Fibroblast of the aortic adventitia (primary cell): ENCODE measurements around the gene AP1G2. TPM values are rescaled to one million over a fixed set of nuclear protein-coding genes. Genes with fewer than 3 reads are reported as not detected.
"Not testable (repeated sequence)": the region's sequence is repeated elsewhere in the genome, so short reads cannot be mapped to it uniquely, and the experiment has no call there.

Experiments
- DNase-seq: peaks from one replicate; pipeline ENCODE4 v3.0.0-alpha.2; 2010; ENCODE audit warnings: low read depth
- H3K4me3 ChIP-seq: 2 replicates; pipeline ENCODE4 v1.5.1; 2011; ENCODE audit warnings: low read depth, mild to moderate bottlenecking, control low read depth, low read length, moderate library complexity
- total RNA-seq: library from RNA; depleted of rRNA; stranded (reverse); fragments of >200 nt; gene quantifications from 2 replicates; pipeline ENCODE4 v1.2.3, GENCODE V29; 2012; ENCODE audit warnings: low replicate concordance
- TF ChIP-seq, protein P1 (sequence below): IDR thresholded peaks from 2 replicates; pipeline ENCODE4 v1.5.1; 2011; ENCODE audit warnings: mild to moderate bottlenecking, low read length, control low read depth, inconsistent platforms; ENCODE audit not compliant: insufficient read depth

AP1G2 gene
- total RNA-seq, 1 donor, result 4.0 TPM

DNA sequence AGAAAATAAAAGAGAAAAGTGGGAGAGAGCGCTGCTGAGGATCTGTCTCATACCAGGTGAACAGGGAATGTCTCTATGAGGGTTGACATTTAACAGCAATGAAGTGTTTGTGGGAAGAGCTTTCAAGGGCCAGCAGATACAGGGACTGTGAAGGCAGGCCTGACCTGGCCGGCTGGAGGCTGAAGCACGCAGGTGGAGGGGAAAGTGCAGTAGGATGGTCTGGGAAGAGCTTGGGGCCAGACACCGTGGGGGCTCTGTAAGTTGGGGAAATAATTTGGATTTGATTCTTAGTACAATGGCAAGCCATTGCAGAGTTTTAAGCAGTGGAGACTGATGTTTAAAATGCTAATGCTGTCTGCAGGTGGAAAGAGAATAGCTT, 44.8 kb upstream of the AP1G2 start:
- DNase-seq, result no peak
- TF ChIP-seq, protein P1, sequence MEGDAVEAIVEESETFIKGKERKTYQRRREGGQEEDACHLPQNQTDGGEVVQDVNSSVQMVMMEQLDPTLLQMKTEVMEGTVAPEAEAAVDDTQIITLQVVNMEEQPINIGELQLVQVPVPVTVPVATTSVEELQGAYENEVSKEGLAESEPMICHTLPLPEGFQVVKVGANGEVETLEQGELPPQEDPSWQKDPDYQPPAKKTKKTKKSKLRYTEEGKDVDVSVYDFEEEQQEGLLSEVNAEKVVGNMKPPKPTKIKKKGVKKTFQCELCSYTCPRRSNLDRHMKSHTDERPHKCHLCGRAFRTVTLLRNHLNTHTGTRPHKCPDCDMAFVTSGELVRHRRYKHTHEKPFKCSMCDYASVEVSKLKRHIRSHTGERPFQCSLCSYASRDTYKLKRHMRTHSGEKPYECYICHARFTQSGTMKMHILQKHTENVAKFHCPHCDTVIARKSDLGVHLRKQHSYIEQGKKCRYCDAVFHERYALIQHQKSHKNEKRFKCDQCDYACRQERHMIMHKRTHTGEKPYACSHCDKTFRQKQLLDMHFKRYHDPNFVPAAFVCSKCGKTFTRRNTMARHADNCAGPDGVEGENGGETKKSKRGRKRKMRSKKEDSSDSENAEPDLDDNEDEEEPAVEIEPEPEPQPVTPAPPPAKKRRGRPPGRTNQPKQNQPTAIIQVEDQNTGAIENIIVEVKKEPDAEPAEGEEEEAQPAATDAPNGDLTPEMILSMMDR, result no peak
- H3K4me3 ChIP-seq, result no peak overlapping the region

DNA sequence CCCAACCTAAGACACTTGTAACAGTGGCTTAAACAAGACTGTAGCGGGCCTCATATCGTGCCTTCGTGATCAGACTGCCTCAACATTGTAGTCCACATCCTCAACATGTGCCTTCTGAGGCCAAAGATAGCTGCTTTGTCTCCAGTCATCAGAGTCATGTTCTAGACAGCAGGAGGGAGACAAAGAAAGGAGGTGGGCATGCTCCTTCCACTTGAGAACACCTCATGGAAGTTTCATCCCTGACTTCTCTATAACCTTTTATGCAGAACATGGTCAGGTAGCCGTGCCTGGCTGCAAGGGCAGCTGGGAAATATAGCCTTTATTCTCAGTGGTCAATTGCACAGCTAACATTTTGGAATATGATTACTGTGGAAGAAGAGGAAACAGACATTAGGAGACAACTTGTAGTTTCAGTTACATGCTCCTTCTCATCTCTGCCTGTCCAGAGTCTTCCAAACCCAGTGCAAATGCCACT, 43.3 kb upstream of the AP1G2 start:
- H3K4me3 ChIP-seq, result no peak overlapping the region
- TF ChIP-seq, protein P1, result no peak
- no peak for DNase-seq

DNA sequence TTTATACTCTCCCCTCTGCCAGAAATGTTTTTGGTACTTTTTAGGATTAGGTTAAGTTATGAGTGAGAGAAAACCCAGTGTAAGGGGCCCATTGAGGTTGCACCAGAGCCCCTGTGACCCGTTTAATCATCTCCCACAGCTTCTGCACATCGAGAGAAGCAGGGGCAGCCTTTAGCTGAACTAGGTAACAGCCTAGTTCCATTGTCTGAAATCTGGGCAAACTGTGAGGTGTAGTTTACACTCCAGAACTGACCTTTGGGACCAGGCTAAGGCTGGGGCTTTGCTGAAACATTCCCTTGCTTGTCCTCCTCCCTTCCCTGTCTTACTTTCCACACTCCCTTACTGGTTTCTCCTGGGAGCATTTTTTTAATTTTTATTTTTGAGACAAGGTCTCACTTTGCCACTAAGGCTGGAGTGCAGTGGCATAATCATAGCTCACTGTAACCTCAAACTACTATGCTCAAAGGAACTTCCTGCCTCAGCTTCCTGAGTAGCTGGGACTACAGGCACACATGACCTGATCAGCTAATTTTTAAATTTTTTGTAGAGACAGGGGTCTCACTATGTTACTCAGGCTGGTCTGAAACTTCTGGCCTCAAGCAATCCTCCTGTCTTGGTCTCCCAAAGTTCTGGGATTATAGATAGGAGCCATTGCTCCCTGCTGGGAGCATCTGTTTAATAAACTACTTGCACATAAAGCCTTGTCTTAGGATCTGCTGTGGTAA, 42.7 kb upstream of the AP1G2 start:
- no peak overlapping the region for H3K4me3 ChIP-seq
- TF ChIP-seq, protein P1, result no peak
- DNase-seq, result no peak

DNA sequence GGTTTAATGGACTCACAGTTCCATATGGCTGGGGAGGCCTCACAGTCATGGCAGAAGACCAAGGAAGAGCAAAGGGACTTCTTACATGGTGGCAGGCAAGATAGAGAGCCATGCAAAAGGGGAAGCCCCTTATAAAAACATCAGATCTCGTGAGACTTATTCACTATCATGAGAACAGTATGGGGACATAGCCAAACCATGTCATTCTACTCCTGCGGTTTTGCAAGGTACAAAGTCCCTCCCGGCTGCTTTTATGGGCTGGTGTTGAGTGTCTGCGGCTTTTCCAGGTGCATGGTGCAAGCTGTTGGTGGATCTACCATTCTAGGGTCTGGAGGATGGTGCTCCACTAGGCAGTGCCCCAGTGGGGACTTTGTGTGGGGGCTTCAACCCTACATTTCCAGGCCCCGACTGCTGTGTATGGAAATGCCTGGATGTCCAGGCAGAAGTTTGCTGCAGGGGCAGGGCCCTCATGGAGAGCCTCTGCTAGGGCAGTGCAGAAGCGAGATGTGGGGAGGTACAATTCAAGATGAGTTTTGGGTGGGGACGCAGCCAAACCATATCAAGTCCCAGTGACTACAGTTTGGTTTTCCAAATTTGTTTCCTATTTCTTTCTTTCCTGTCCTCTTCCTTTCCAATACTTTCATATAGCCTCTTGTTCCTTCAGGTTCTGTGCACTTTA, 42.0 kb upstream of the AP1G2 start:
- not testable (repeated sequence) for H3K4me3 ChIP-seq, DNase-seq

DNA sequence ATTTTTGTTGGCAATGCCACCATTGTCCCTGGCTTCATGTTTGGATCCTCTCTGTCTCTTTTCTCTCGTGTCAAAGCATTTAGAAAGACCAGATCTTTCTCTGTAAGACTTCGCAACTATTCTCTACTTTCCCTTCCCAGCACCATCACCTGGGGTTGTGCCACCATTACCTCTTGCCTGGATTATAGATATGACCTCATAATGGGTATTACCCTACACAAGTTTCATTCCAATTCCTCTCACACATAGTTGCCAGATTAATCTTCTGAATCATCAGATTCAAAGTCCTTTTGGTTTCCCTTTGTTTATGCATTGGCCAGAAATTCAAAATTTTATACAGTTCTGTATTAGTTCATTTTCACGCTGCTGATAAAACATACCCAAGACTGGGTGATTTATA, 41.4 kb upstream of the AP1G2 start:
- TF ChIP-seq, protein P1, result no peak
- no peak overlapping the region for H3K4me3 ChIP-seq
- no peak for DNase-seq

DNA sequence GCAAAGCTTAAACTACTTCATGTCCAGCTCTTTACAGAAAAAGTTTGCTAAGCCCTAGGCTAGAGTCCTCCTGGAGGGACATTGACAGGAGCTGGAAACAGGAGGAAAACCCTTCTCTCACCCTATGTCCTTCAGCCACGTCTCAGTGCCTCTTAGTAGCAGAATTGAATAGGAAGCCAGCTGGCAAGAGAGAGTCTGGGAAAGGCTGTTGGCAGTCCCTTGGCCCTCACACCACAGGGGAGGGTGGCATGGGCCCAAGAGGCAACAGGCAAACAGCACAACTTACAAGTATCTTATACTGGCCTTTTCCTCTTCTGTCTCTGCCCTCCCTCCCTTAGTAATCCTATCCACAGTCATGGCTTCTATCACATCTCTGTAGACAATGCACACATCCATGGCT, 40.9 kb upstream of the AP1G2 start:
- no peak for DNase-seq
- TF ChIP-seq, protein P1, result no peak
- H3K4me3 ChIP-seq, result no peak overlapping the region

DNA sequence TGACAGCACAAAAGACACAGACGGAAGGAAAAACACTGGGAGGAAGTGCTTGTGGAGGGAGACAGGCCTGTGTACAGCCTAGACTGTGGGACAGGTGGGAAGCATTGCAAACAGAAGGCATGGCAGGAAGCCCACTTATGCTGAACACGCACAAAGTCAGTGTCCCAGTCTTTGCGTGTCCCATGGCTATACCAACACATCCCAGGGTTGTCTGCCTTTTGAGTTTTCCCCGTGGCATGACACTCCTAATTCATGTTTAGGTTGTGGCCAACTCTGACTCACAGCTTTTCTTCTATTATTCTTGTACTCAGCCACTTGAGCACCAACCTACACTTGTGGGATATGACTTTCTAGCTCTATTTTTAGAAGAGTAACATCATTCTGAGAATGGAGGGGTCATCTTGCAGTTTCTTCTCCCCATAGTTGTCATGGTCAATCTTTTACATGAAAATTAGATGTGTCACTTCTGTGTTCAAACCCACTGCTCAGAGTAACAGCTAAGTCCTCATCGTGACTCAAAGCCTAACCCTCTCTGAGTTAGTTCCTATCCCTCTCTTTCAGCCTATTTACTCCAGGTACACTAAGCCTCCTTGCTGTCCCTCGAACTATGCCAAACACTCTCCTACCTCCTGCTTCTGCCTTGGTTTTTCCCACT, 38.5 kb upstream of the AP1G2 start:
- TF ChIP-seq, protein P1, result no peak
- DNase-seq, result peak; percentile 3
- no peak overlapping the region for H3K4me3 ChIP-seq
